Activated CD8-positive, alpha-beta T cell treated with anti-CD3 and anti-CD28 coated beads for 36 hours (primary cell): ENCODE data around the gene TCL1B. TPM values are rescaled to one million over a fixed set of nuclear protein-coding genes. Genes with fewer than 3 reads are reported as not detected.

Experiments
- ATAC-seq: fragments of 200-7000 bp; cut with Tn5 transposase; one replicate; pipeline ENCODE4 v1.10.0; 2021; ENCODE audit warnings: mild to moderate bottlenecking, moderate library complexity
- CTCF ChIA-PET: fragments of 350-600 bp; sonication (Branson Sonifier 250); formaldehyde crosslinking; loops from one replicate; lab custom pipeline; 2021; ENCODE audit warnings: antibody characterized with exemption; lab: Charles Lee
- POLR2A ChIA-PET: fragments of 350-600 bp; sonication (Branson Sonifier 250); formaldehyde crosslinking; loops from one replicate; lab custom pipeline; 2021; ENCODE audit warnings: antibody characterized with exemption; lab: Charles Lee
- DNase-seq: peaks from one replicate; pipeline ENCODE4 v3.0.0-alpha.2; 2020
- H3K27ac Mint-ChIP-seq: one replicate; pipeline ENCODE4 v1.8.0; 2021; ENCODE audit warnings: mild to moderate bottlenecking, mixed read lengths
- H3K27me3 Mint-ChIP-seq: one replicate; pipeline ENCODE4 v1.8.0; 2021; ENCODE audit warnings: mixed read lengths
- H3K36me3 Mint-ChIP-seq: one replicate; pipeline ENCODE4 v1.8.0; 2021; ENCODE audit warnings: low read depth, mixed read lengths
- H3K4me1 Mint-ChIP-seq: one replicate; pipeline ENCODE4 v1.8.0; 2021; ENCODE audit warnings: low read depth, mixed read lengths
- H3K4me3 Mint-ChIP-seq: one replicate; pipeline ENCODE4 v1.8.0; 2021; ENCODE audit warnings: mild to moderate bottlenecking, moderate library complexity, mixed read lengths
- H3K9me3 Mint-ChIP-seq: one replicate; pipeline ENCODE4 v1.8.0; 2021; ENCODE audit warnings: mixed read lengths
- intact Hi-C: fragments of 100-400 bp; cut with micrococcal nuclease; formaldehyde crosslinking; loops from one replicate; pipeline ENCODE4 v1.10.0; 2022
- total RNA-seq, 2 experiments: library from RNA; stranded (reverse); gene quantifications; one replicate each; pipeline ENCODE4 v1.2.3, GENCODE V29; 2021
- TF ChIP-seq, protein P1 (sequence below): fragments of 200-600 bp; IDR thresholded peaks from one replicate; pipeline ENCODE4 v1.8.0; 2022; ENCODE audit warnings: antibody characterized with exemption, mild to moderate bottlenecking

Gene TCL1B
- total RNA-seq, 2 experiments from 2014 or later = not detected

DNA sequence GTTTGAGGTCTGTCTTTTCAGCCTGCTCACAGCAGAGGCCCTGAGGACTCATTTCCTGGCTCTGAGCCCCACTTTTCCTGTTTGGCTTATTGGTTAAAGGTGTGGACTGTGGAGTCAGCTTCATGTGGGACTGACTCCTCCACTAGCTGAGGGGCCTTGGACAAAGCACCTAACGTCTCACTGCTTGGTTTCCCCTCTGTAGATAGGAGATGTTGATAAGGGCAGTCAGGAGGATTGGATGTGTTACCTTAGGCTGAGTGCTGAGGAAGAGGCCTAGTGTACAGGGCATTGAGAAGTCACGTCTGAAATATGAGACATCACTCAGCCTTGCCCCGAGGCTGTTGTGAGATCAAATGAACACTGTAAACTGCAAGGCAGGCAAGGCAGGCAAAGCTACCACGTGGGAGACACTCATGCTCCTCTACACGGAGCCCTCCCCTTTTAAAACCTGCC, 54.8 kb downstream of the TCL1B start:
- peaks cover 8% of the 10 kb centered on the region for H3K4me1 Mint-ChIP-seq
- peaks cover 1% of the 10 kb centered on the region for H3K27me3 Mint-ChIP-seq
- H3K36me3 Mint-ChIP-seq = peaks cover 7% of the 10 kb centered on the region
- H3K27ac Mint-ChIP-seq = no peak overlapping the region
- intact Hi-C loops = no loop called here
- ChIA-PET CTCF (no interaction called here), POLR2A (no interaction called here)
- no peak for DNase-seq
- no peak overlapping the region for H3K4me3 Mint-ChIP-seq
- no peak for ATAC-seq
- TF ChIP-seq, protein P1, sequence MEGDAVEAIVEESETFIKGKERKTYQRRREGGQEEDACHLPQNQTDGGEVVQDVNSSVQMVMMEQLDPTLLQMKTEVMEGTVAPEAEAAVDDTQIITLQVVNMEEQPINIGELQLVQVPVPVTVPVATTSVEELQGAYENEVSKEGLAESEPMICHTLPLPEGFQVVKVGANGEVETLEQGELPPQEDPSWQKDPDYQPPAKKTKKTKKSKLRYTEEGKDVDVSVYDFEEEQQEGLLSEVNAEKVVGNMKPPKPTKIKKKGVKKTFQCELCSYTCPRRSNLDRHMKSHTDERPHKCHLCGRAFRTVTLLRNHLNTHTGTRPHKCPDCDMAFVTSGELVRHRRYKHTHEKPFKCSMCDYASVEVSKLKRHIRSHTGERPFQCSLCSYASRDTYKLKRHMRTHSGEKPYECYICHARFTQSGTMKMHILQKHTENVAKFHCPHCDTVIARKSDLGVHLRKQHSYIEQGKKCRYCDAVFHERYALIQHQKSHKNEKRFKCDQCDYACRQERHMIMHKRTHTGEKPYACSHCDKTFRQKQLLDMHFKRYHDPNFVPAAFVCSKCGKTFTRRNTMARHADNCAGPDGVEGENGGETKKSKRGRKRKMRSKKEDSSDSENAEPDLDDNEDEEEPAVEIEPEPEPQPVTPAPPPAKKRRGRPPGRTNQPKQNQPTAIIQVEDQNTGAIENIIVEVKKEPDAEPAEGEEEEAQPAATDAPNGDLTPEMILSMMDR = no peak
- H3K9me3 Mint-ChIP-seq = peaks cover 10% of the 10 kb centered on the region

DNA sequence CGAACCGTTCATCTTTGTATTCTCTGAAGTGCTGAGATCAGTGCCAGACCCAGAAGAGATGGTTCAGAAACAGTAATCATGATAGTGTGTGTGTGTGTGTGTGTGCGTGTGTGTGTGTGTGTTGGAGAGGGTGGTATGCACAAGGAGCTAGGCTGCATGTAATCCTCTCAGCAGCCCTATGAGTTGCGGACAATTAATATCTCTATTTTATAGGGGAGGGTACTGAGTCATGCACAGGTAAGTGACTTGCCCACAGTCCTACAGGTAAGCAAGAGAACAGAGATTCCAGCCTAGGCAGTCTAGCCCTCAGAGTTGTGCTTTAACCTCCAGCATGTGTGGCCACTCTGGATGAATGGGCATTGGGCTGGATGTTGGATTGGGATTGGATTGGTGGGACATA, 55.6 kb downstream of the TCL1B start:
- TF ChIP-seq, protein P1 = no peak
- ATAC-seq (no peak), DNase-seq (no peak)

More for the DNA sequence above, 55.6 kb downstream of the TCL1B start:
- Mint-ChIP-seq H3K4me3 (no peak overlapping the region), H3K9me3 (peaks cover 10% of the 10 kb centered on the region), H3K36me3 (peaks cover 7% of the 10 kb centered on the region), H3K27ac (no peak overlapping the region), H3K27me3 (peaks cover 1% of the 10 kb centered on the region), H3K4me1 (peaks cover 8% of the 10 kb centered on the region)
- intact Hi-C loops = no loop called here
- CTCF ChIA-PET = no interaction called here
- POLR2A ChIA-PET = no interaction called here

Other genes starting within 250 kb of the TCL1B start
- 10 to 100 TPM; 64.0 to 64.1 TPM for gene SYNE3, start 169.8 kb upstream of the TCL1B start, total RNA-seq
- 10 to 100 TPM; 47.3 to 47.8 TPM for gene GLRX5, start 151.4 kb upstream of the TCL1B start, total RNA-seq
- 1 to 10 TPM in 1 of 2 experiments, under 1 TPM in 1; 0.65 to 1.1 TPM for gene TCL1A, start 27.7 kb downstream of the TCL1B start, total RNA-seq
- gene TUNAR, start 190.4 kb downstream of the TCL1B start, total RNA-seq = not detected